K562 (cell line): ENCODE data around the gene RARRES2. TPM values are rescaled to one million over a fixed set of nuclear protein-coding genes. Genes with fewer than 3 reads are reported as not detected.

Source experiments
- GABPA ChIP-seq: fragments of 200-800 bp; sonication (Bioruptor generic); conservative IDR thresholded peaks from 2 replicates; pipeline ENCODE4 v1.6.1; 2016; ENCODE audit warnings: low read depth, missing genetic modification characterization, missing compliant biosample characterization
- GTF2F1 ChIP-seq: IDR thresholded peaks from 2 replicates; pipeline ENCODE4 v1.6.1; 2011; ENCODE audit warnings: low read depth, low read length, improper control_type of control experiment
- ILF3 ChIP-seq: fragments of 450-650 bp; IDR thresholded peaks from 2 replicates; pipeline ENCODE4 v1.6.1; 2018; ENCODE audit warnings: antibody characterized with exemption, mild to moderate bottlenecking, moderate library complexity, borderline replicate concordance
- MTA3 ChIP-seq: fragments of 450-650 bp; formaldehyde crosslinking; IDR thresholded peaks from 2 replicates; pipeline ENCODE4 v1.6.1; 2017; ENCODE audit warnings: mild to moderate bottlenecking, borderline replicate concordance
- NCOA6 ChIP-seq: fragments of 450-650 bp; IDR thresholded peaks from 2 replicates; pipeline ENCODE4 v1.6.1; 2017; ENCODE audit warnings: mild to moderate bottlenecking
- PHF21A ChIP-seq: fragments of 450-650 bp; IDR thresholded peaks from 2 replicates; pipeline ENCODE4 v1.6.1; 2017; ENCODE audit warnings: low read depth, borderline replicate concordance
- RFX7 ChIP-seq: fragments of 250-450 bp; sonication (Bioruptor Pico); IDR thresholded peaks from 2 replicates; pipeline ENCODE4 v1.5.1; 2021; ENCODE audit warnings: mild to moderate bottlenecking
- SMARCB1 ChIP-seq: IDR thresholded peaks from 2 replicates; pipeline ENCODE4 v1.6.1; 2011; ENCODE audit warnings: improper control_type of control experiment, low read depth; ENCODE audit not compliant: insufficient read length
- TCF7L2 ChIP-seq: fragments of 150-350 bp; IDR thresholded peaks from 2 replicates; pipeline ENCODE4 v1.6.1; 2016; ENCODE audit warnings: low read depth, mild to moderate bottlenecking, low read length, moderate library complexity
- ZC3H8 ChIP-seq: fragments of 450-650 bp; IDR thresholded peaks from 2 replicates; pipeline ENCODE4 v1.6.1; 2017
- ZNF431 ChIP-seq: sonication (generic); formaldehyde crosslinking; IDR thresholded peaks from 2 replicates; pipeline ENCODE4 v1.8.0; 2022; ENCODE audit warnings: mild to moderate bottlenecking, missing genetic modification reagents
- polyA plus RNA-seq, 8 experiments: library from polyadenylated mRNA; depleted of rRNA in 4 of 8; stranded (reverse) in 5 of 8; unstranded in 3 of 8; fragments of >200 nt; fragmentation: Nextera tagmentation in 2 of 8; fragmentation: Illumina TruSeq in 1 of 8; extraction: Ambion mirVana in 2 of 8; extraction: Trizol in 1 of 8; gene quantifications; 2 replicates each; pipeline versions ENCODE4 v1.2.1 to v1.2.3, GENCODE V29; 2011 to 2014; ENCODE audit warnings: inconsistent platforms in 1 of 8, missing spikeins in 1 of 8
- total RNA-seq, 7 experiments: library from RNA; depleted of rRNA in 6 of 7; stranded (reverse); fragments of >200 nt in 6 of 7; fragmentation: Illumina TruSeq in 2 of 7; extraction: Trizol in 2 of 7; gene quantifications; 2 replicates each; pipeline versions ENCODE4 v1.2.1 to v1.2.3, GENCODE V29; 2011 to 2021; ENCODE audit warnings: low replicate concordance in 1 of 7
- TF ChIP-seq, protein P1 (sequence below): sonication (generic); formaldehyde crosslinking; IDR thresholded peaks from 2 replicates; pipeline ENCODE4 v1.9.0; 2022; ENCODE audit warnings: mild to moderate bottlenecking, missing genetic modification reagents
- TF ChIP-seq, protein P2 (sequence below): fragments of 450-650 bp; IDR thresholded peaks from 2 replicates; pipeline ENCODE4 v1.6.1; 2016; ENCODE audit warnings: mild to moderate bottlenecking
- TF ChIP-seq, protein P3 (sequence below): fragments of 450-650 bp; IDR thresholded peaks from 2 replicates; pipeline ENCODE4 v1.6.1; 2016; ENCODE audit warnings: low read depth
- TF ChIP-seq, protein P4 (sequence below): fragments of 450-650 bp; formaldehyde crosslinking; IDR thresholded peaks from 2 replicates; pipeline ENCODE4 v1.4.0; 2020; ENCODE audit warnings: mild to moderate bottlenecking, mixed read lengths

RARRES2 gene
- total and polyA plus RNA-seq, 9 of the 15 experiments (the other 6 are each of a cell fraction or from before 2014, with no cell fraction given), result 0.11 to 1.7 (median 0.23) TPM; not detected in 6

DNA sequence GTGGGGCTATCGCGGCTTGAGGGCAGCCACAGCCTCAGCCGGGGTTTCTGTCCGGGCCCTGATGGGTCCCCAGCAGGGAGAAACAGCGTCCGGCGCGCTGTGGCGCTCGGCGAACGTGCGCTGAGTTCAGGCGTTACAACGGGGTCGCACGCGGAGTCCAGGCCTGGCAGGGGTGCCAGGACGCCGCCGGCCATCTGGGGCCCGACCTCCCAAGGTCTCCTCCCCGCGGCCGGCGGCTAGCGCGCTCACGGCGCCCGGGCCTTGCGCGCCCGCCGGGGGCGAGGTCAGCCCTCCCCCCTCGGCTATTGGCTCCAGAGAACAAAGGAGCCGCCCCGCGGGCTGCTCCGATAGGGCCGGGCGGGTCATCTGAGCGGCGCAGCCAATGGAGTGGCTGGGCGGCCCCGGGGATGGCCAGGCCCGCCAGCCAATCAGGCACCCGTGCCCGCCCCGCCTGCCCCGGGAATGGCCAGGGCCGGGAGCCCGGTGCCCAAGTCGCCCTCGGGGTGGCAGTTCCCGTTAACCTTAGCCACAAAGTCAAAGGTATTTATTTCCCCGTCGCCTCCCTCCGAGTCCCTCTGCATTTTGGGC is 37.5 kb upstream of the RARRES2 start, which contains the start of gene ZNF775 (continued):
- TF ChIP-seq, protein P1, sequence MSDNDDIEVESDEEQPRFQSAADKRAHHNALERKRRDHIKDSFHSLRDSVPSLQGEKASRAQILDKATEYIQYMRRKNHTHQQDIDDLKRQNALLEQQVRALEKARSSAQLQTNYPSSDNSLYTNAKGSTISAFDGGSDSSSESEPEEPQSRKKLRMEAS (CRISPR knock-in tag), result no peak; the same call in 1 of the 2 replicates
- TF ChIP-seq TCF7L2 (peak; percentile 98), ZNF431 (CRISPR knock-in tag) (no peak), ILF3 (no peak), MTA3 (peak; percentile 81), GTF2F1 (0 out of 2 replicates have a peak, but pooled peaks have one; percentile 47), ZC3H8 (no peak), SMARCB1 (no peak), PHF21A (0 out of 2 replicates have a peak, but pooled peaks have one; percentile 17), NCOA6 (no peak), RFX7 (no peak), GABPA (tag) (peak; percentile 29; the same call in 1 of the 2 replicates)
- TF ChIP-seq, protein P2, sequence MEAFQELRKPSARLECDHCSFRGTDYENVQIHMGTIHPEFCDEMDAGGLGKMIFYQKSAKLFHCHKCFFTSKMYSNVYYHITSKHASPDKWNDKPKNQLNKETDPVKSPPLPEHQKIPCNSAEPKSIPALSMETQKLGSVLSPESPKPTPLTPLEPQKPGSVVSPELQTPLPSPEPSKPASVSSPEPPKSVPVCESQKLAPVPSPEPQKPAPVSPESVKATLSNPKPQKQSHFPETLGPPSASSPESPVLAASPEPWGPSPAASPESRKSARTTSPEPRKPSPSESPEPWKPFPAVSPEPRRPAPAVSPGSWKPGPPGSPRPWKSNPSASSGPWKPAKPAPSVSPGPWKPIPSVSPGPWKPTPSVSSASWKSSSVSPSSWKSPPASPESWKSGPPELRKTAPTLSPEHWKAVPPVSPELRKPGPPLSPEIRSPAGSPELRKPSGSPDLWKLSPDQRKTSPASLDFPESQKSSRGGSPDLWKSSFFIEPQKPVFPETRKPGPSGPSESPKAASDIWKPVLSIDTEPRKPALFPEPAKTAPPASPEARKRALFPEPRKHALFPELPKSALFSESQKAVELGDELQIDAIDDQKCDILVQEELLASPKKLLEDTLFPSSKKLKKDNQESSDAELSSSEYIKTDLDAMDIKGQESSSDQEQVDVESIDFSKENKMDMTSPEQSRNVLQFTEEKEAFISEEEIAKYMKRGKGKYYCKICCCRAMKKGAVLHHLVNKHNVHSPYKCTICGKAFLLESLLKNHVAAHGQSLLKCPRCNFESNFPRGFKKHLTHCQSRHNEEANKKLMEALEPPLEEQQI, result no peak
- TF ChIP-seq, protein P3, sequence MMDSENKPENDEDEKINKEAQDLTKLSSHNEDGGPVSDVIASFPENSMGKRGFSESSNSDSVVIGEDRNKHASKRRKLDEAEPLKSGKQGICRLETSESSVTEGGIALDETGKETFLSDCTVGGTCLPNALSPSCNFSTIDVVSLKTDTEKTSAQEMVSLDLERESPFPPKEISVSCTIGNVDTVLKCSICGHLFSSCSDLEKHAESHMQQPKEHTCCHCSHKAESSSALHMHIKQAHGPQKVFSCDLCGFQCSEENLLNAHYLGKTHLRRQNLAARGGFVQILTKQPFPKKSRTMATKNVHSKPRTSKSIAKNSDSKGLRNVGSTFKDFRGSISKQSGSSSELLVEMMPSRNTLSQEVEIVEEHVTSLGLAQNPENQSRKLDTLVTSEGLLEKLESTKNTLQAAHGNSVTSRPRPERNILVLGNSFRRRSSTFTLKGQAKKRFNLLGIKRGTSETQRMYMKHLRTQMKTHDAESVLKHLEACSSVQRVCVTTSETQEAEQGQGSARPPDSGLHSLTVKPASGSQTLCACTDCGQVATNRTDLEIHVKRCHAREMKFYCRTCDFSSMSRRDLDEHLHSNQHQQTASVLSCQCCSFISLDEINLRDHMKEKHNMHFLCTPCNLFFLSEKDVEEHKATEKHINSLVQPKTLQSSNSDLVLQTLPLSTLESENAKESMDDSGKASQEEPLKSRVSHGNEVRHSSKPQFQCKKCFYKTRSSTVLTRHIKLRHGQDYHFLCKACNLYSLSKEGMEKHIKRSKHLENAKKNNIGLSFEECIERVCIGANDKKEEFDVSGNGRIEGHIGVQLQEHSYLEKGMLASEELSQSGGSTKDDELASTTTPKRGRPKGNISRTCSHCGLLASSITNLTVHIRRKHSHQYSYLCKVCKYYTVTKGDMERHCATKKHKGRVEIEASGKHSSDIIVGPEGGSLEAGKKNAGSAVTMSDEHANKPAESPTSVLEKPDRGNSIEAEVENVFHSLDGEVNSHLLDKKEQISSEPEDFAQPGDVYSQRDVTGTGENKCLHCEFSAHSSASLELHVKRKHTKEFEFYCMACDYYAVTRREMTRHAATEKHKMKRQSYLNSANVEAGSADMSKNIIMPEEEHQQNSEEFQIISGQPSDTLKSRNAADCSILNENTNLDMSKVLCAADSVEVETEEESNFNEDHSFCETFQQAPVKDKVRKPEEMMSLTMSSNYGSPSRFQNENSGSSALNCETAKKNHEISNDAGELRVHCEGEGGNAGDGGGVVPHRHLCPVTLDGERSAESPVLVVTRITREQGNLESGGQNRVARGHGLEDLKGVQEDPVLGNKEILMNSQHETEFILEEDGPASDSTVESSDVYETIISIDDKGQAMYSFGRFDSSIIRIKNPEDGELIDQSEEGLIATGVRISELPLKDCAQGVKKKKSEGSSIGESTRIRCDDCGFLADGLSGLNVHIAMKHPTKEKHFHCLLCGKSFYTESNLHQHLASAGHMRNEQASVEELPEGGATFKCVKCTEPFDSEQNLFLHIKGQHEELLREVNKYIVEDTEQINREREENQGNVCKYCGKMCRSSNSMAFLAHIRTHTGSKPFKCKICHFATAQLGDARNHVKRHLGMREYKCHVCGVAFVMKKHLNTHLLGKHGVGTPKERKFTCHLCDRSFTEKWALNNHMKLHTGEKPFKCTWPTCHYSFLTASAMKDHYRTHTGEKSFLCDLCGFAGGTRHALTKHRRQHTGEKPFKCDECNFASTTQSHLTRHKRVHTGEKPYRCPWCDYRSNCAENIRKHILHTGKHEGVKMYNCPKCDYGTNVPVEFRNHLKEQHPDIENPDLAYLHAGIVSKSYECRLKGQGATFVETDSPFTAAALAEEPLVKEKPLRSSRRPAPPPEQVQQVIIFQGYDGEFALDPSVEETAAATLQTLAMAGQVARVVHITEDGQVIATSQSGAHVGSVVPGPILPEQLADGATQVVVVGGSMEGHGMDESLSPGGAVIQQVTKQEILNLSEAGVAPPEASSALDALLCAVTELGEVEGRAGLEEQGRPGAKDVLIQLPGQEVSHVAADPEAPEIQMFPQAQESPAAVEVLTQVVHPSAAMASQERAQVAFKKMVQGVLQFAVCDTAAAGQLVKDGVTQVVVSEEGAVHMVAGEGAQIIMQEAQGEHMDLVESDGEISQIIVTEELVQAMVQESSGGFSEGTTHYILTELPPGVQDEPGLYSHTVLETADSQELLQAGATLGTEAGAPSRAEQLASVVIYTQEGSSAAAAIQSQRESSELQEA, result no peak
- TF ChIP-seq, protein P4, sequence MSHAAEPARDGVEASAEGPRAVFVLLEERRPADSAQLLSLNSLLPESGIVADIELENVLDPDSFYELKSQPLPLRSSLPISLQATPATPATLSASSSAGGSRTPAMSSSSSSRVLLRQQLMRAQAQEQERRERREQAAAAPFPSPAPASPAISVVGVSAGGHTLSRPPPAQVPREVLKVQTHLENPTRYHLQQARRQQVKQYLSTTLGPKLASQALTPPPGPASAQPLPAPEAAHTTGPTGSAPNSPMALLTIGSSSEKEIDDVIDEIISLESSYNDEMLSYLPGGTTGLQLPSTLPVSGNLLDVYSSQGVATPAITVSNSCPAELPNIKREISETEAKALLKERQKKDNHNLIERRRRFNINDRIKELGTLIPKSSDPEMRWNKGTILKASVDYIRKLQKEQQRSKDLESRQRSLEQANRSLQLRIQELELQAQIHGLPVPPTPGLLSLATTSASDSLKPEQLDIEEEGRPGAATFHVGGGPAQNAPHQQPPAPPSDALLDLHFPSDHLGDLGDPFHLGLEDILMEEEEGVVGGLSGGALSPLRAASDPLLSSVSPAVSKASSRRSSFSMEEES (CRISPR knock-in tag), result no peak
